Ovary (tissue), 9 donors: ENCODE measurements around the gene CAPN8. TPM values are rescaled to one million over a fixed set of nuclear protein-coding genes. Genes with fewer than 3 reads are reported as not detected.
"Not testable (repeated sequence)": the region's sequence is repeated elsewhere in the genome, so short reads cannot be mapped to it uniquely, and the experiment has no call there.

Experiments
- DNase-seq, 5 donors: peaks; one replicate each; pipeline ENCODE4 v3.0.0-alpha.2; 2019 to 2020
- H3K27ac ChIP-seq, 2 donors: fragments of 200-600 bp; one replicate each; pipeline versions ENCODE4 v1.5.1 to v1.8.0; 2019 to 2022
- H3K27me3 ChIP-seq: fragments of 200-600 bp; one replicate; pipeline ENCODE4 v1.8.0; 2022
- H3K36me3 ChIP-seq: fragments of 200-600 bp; sonication (generic); one replicate; pipeline ENCODE4 v1.5.1; 2019
- H3K4me1 ChIP-seq: one replicate; pipeline ENCODE4 v1.8.1; 2013; ENCODE audit warnings: mild to moderate bottlenecking, moderate library complexity; ENCODE audit not compliant: insufficient read depth
- H3K4me3 ChIP-seq: fragments of 200-600 bp; sonication (generic); one replicate; pipeline ENCODE4 v1.5.1; 2017
- H3K9me3 ChIP-seq, 2 donors: fragments of 200-600 bp in 1 of 2; sonication (generic) in 1 of 2; one replicate each; pipeline versions ENCODE4 v1.5.1 to v1.8.1; 2013 to 2019; ENCODE audit warnings: mild to moderate bottlenecking in 1 of 2, moderate library complexity in 1 of 2
- CTCF ChIP-seq, 3 donors: fragments of 450-650 bp in 2 of 3; fragments of 200-600 bp in 1 of 3; IDR thresholded peaks; one replicate each; pipeline versions ENCODE4 v1.5.1 to v1.8.0; 2016 to 2022; ENCODE audit warnings: antibody characterized with exemption in 3 of 3, mild to moderate bottlenecking in 1 of 3
- EP300 ChIP-seq: sonication (generic); formaldehyde crosslinking; IDR thresholded peaks from one replicate; pipeline ENCODE4 v1.6.1; 2017; ENCODE audit warnings: antibody characterized with exemption
- POLR2A ChIP-seq: fragments of 450-650 bp; IDR thresholded peaks from one replicate; pipeline ENCODE4 v1.6.1; 2017; ENCODE audit warnings: antibody characterized with exemption, mild to moderate bottlenecking, moderate library complexity
- WGBS, 3 donors: extraction: QIAGEN DNeasy Blood & Tissue Kit in 1 of 3; methylation state at CpG; one replicate each; pipeline versions ENCODE4 v1.1.5 to v1.1.7; 2013 to 2017; 5-methylcytosine and 5-hydroxymethylcytosine counted together
- intact Hi-C, 4 donors: fragments of 100-400 bp; cut with DNase I; formaldehyde crosslinking; loops; one replicate each; pipeline versions ENCODE4 v1.11.0 to v1.15.1; 2022 to 2023
- polyA plus RNA-seq, 2 donors: library from polyadenylated mRNA; stranded (reverse); fragments of 200-250 nt in 1 of 2; fragments of 350-450 nt in 1 of 2; fragmentation: Illumina TruSeq in 1 of 2; extraction: RNeasy Lipid Tissue Mini Kit (QIAGEN cat#74804) in 1 of 2; gene quantifications; one replicate each; pipeline ENCODE4 v1.2.3, GENCODE V29; 2013 to 2014
- total RNA-seq, 7 donors: library from RNA; depleted of rRNA in 2 of 7; stranded (reverse); fragments of >200 nt in 2 of 7; fragmentation: NEBNext Ultra II Directional in 3 of 7; extraction: Animal tissue kit (Norgen Biotek cat#: 25700) in 3 of 7; gene quantifications; one replicate each; pipeline versions ENCODE4 v1.1.0 to v1.2.4, GENCODE V29; 2016 to 2023
- donor health status: DM: no; HTN: no; CAD: no; lungs with moderate emphysema.
- donor health status: DM: no; HTN: no; CAD: no.
- donor health status: Bipolar disorder and iron deficiency.
- donor health status: DM: yes; HTN: yes; CAD: no.
- donor health status: DM: no; HTN: no; CAD: no.
- donor health status: DM: yes; HTN: yes; CAD: no.

CAPN8 gene
- total and polyA plus RNA-seq, 9 donors, result 0.10 to 4.4 (median 0.88) TPM; not detected in 2

GRCh38 chr1:223524930-223525451 lies 140.5 kb downstream of the CAPN8 start:
- DNase-seq, result no peak

DNA sequence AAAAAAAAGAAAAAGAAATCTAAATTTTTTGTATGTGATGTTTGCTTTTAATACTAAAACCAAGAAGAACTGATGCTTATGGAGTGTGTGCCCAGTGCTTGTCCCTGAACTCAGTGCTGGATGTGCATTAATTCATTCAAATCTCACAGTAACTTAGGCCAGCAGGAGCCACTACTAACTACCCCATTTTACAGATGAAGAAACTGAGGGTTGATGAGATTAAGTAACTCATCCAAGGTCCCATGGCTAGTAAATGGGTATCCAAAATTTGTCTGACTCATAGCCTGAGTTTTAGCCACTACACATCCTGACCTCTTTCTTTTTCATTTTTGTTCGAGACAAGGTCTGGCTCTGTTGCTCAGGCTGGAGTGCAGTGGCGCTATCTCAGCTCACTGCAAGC lies 144.4 kb downstream of the CAPN8 start:
- Histone ChIP-seq H3K27me3 (no peaks in the 10 kb centered on the region), H3K4me3 (no peak overlapping the region), H3K9me3 (no peaks in the 10 kb centered on the region), H3K4me1 (no peaks in the 10 kb centered on the region), H3K27ac (no peak overlapping the region), H3K36me3 (no peaks in the 10 kb centered on the region)
- no peak for DNase-seq
- intact Hi-C loops, result no loop called here
- WGBS, 3 donors, result 87 to 94% (median 91%) methylated on average over 2 of the region's 2 CpGs
- TF ChIP-seq CTCF (IDR thresholded peaks at IDR 0.05) (no peak), POLR2A (no peak), EP300 (no peak)

More at GRCh38 chr1:223524930-223525451, 140.5 kb downstream of the CAPN8 start:
- Histone ChIP-seq H3K36me3 (no peaks in the 10 kb centered on the region), H3K27me3 (no peaks in the 10 kb centered on the region), H3K27ac (no peak overlapping the region), H3K4me1 (no peaks in the 10 kb centered on the region), H3K4me3 (no peak overlapping the region), H3K9me3 (no peaks in the 10 kb centered on the region)
- intact Hi-C loops, result no loop called here
- WGBS, 3 donors, result 52 to 57% (median 56%) methylated on average over 4 of the region's 4 CpGs
- TF ChIP-seq POLR2A (no peak), CTCF (IDR thresholded peaks at IDR 0.05) (no peak), EP300 (no peak)

DNA sequence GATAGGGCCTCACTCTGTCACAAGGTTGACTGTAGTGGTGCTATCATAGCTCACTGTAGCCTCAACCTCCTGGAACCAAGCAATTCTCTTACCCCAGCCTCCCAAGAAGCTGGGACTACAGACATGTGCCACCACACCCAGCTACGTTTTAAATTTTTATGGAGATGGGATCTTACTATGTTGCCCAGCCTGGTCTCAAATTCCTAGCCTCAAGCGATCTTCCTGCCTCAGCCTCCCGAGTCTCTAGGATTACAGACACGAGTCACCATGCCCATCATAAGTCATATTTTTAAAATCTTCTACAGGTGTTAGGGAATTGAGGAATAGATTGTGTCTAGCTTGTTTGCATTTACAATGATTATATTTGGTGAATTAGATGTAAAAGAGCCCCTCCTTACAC lies 145.3 kb downstream of the CAPN8 start:
- no peaks in the 10 kb centered on the region for H3K4me1 ChIP-seq
- H3K27me3 ChIP-seq, result no peaks in the 10 kb centered on the region
- no peak for DNase-seq
- no peaks in the 10 kb centered on the region for H3K9me3 ChIP-seq
- no peak overlapping the region for H3K27ac ChIP-seq
- 90 to 91% (median 91%) methylated on average over 4 of the region's 4 CpGs for WGBS, 3 donors
- no peak for TF ChIP-seq CTCF (IDR thresholded peaks at IDR 0.05)
- no peak for TF ChIP-seq POLR2A
- no peak for TF ChIP-seq EP300
- H3K36me3 ChIP-seq, result no peaks in the 10 kb centered on the region
- intact Hi-C loops, result no loop called here
- H3K4me3 ChIP-seq, result no peak overlapping the region

GRCh38 chr1:223519116-223519515 lies 146.4 kb downstream of the CAPN8 start:
- Histone ChIP-seq H3K27ac (no peak overlapping the region), H3K4me3 (no peak overlapping the region), H3K4me1 (no peaks in the 10 kb centered on the region), H3K9me3 (no peaks in the 10 kb centered on the region), H3K36me3 (no peaks in the 10 kb centered on the region), H3K27me3 (no peaks in the 10 kb centered on the region)
- 86 to 91% (median 89%) methylated on average over 2 of the region's 2 CpGs for WGBS, 3 donors
- intact Hi-C loops, result no loop called here
- DNase-seq, result no peak
- TF ChIP-seq POLR2A (no peak), CTCF (IDR thresholded peaks at IDR 0.05) (no peak), EP300 (no peak)

DNA sequence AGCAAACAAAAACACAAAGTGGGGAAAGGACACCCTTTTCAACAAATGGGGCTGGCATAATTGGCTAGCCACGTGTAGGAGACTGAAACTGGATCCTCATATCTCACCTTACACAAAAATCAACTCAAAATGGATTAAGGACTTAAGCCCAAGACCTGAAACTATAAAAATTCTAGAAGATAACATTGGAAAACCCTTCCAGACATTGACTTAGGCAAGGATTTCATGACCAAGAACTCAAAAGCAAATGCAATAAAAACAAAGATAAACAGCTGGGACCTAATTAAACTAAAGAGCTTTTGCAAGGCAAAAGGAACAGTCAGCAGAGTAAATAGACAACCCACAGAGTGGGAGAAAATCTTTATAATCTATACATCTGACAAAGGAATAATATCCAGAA lies 146.9 kb downstream of the CAPN8 start:
- H3K36me3 ChIP-seq, intact Hi-C loops, DNase-seq, H3K27me3 ChIP-seq, H3K9me3 ChIP-seq, H3K4me3 ChIP-seq, H3K4me1 ChIP-seq, H3K27ac ChIP-seq: not testable (repeated sequence)
- 63 to 78% (median 67%) methylated on average over 1 of the region's 1 CpG for WGBS, 3 donors
